ENCODE measurements around the gene AP3M1. TPM values are rescaled to one million over a fixed set of nuclear protein-coding genes. Genes with fewer than 3 reads are reported as not detected.
A peak's percentile ranks its signal among the peaks of the same experiment; 100 is the strongest.
"Not testable (repeated sequence)": the region's sequence is repeated elsewhere in the genome, so short reads cannot be mapped to it uniquely, and the experiment has no call there.

The AP3M1 gene
- total RNA-seq, 4 donors from 2014 or later, result 28.9 to 35.2 (median 32.4) TPM

DNA sequence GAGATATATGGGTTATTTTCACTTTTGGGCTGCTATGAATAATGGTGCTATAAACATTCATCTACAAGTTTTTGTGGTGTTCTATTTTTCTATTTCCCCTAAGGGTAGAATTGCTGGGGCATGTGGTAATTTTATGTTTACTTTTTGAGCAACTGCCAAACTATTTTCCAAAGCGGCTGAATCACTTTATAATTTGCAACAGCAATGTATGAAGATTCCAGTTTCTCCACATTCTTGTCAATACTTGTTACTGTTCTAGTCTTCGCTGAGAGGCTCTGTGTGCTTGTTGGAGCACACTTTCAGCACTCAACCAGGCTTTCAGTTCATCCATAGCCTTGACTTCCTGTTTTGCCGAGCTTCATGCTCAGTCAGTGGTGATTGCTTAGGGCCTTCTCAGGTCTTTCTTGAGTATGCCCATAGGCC lies 39.4 kb upstream of the AP3M1 start:
- Histone ChIP-seq H3K4me1 (peaks cover 24 to 30% of the 10 kb centered on the region in 2 donors), H3K27ac (peak overlapping the region; percentile 90 to 98 (median 92)), H3K36me3 (no peaks in the 10 kb centered on the region), H3K27me3 (no peaks in the 10 kb centered on the region), H3K4me3 (replicated peaks in 1 of 3) (no peak overlapping the region), H3K9me3 (no peaks in the 10 kb centered on the region)
- no peak for TF ChIP-seq POLR2A (IDR thresholded peaks at IDR 0.05)
- TF ChIP-seq, protein P1, sequence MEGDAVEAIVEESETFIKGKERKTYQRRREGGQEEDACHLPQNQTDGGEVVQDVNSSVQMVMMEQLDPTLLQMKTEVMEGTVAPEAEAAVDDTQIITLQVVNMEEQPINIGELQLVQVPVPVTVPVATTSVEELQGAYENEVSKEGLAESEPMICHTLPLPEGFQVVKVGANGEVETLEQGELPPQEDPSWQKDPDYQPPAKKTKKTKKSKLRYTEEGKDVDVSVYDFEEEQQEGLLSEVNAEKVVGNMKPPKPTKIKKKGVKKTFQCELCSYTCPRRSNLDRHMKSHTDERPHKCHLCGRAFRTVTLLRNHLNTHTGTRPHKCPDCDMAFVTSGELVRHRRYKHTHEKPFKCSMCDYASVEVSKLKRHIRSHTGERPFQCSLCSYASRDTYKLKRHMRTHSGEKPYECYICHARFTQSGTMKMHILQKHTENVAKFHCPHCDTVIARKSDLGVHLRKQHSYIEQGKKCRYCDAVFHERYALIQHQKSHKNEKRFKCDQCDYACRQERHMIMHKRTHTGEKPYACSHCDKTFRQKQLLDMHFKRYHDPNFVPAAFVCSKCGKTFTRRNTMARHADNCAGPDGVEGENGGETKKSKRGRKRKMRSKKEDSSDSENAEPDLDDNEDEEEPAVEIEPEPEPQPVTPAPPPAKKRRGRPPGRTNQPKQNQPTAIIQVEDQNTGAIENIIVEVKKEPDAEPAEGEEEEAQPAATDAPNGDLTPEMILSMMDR (IDR thresholded peaks at IDR 0.05), result no peak
- intact Hi-C loops (cut with DNase I), result no loop called here
- DNase-seq, result peak; percentile 69 to 71
- 4 to 16% methylated on average over 3 of the region's 3 CpGs for WGBS, 2 donors

DNA sequence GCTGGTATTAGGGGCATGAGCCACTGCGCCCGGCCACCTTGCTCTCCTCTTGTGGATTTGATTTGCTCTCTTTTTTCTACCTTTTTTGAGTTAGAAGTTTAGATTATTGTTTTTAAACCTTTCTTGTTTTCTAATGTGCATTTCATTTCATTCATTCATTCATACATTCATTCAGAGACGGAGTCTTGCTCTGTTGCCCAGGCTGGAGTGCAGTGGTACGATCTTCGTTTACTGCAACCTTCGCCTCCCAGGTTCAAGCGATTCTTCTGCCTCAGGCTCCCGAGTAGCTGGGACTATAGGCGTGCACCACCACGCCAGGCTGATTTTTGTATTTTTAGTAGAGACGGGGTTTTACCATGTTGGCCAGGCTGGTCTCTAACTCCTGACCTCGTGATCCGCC lies 38.0 kb upstream of the AP3M1 start:
- H3K27me3 ChIP-seq; DNase-seq; intact Hi-C loops (cut with DNase I); H3K4me3 ChIP-seq (replicated peaks in 1 of 3); H3K36me3 ChIP-seq; H3K9me3 ChIP-seq; H3K27ac ChIP-seq: not testable (repeated sequence)
- peaks cover 24 to 30% of the 10 kb centered on the region in 2 donors for H3K4me1 ChIP-seq
- 97% methylated on average over 13 of the region's 13 CpGs for WGBS, 2 donors

DNA sequence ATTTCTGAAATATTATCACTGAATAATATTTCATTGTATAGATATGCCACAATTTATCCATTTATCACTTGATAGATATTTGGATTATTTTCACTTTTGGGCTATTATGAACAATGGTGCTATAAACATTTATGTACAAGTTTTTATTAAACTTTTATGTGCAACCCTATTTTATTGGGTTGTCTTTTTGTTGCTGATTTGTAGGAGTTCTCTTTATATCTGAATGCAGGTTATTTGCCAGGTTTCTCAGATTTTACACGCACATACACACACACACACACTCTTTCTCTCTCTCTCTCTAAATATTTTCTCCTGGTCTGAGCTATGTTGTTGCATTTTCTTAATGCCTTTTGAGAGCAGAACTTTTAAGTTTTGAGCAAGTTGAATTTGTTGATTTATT lies 36.6 kb upstream of the AP3M1 start:
- DNase-seq, result no peak
- H3K4me1 ChIP-seq, result peaks cover 23 to 24% of the 10 kb centered on the region in 2 donors
- intact Hi-C loops (cut with DNase I), result no loop called here
- TF ChIP-seq, protein P1 (IDR thresholded peaks at IDR 0.05), result no peak
- no peak for TF ChIP-seq POLR2A (IDR thresholded peaks at IDR 0.05)
- no peaks in the 10 kb centered on the region for H3K27me3 ChIP-seq
- no peaks in the 10 kb centered on the region for H3K36me3 ChIP-seq
- H3K4me3 ChIP-seq (replicated peaks in 1 of 3), result no peak overlapping the region
- H3K27ac ChIP-seq, result peak overlapping the region in 1 of 3 donors; percentile 51
- H3K9me3 ChIP-seq, result no peaks in the 10 kb centered on the region
- WGBS, 2 donors, result 80 to 91% methylated on average over 1 of the region's 1 CpG

DNA sequence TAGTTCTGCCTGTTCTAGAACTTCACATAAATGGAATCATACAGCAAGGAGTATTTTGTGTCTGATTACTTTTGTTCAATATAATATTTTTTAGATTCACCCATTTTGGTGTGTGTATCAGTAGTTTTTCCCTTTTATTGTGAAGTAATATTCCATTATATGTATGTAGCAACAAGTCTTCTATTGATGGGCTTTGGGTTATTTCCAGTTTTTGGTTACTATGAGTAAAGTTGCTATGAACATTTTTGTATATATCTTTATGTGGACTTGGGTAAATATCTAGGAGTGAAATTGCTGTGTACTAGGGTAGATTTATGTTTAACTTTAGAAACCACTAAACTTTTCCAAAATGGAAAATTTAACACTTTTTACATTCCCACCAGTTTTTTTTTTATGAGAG lies 36.0 kb upstream of the AP3M1 start:
- TF ChIP-seq, protein P1 (IDR thresholded peaks at IDR 0.05), result no peak
- TF ChIP-seq POLR2A (IDR thresholded peaks at IDR 0.05), result no peak
- Histone ChIP-seq H3K27me3 (no peaks in the 10 kb centered on the region), H3K4me1 (peaks cover 21 to 24% of the 10 kb centered on the region in 2 donors), H3K36me3 (no peaks in the 10 kb centered on the region), H3K4me3 (replicated peaks in 1 of 3) (no peak overlapping the region), H3K9me3 (no peaks in the 10 kb centered on the region), H3K27ac (no peak overlapping the region)
- no peak for DNase-seq
- intact Hi-C loops (cut with DNase I), result no loop called here

DNA sequence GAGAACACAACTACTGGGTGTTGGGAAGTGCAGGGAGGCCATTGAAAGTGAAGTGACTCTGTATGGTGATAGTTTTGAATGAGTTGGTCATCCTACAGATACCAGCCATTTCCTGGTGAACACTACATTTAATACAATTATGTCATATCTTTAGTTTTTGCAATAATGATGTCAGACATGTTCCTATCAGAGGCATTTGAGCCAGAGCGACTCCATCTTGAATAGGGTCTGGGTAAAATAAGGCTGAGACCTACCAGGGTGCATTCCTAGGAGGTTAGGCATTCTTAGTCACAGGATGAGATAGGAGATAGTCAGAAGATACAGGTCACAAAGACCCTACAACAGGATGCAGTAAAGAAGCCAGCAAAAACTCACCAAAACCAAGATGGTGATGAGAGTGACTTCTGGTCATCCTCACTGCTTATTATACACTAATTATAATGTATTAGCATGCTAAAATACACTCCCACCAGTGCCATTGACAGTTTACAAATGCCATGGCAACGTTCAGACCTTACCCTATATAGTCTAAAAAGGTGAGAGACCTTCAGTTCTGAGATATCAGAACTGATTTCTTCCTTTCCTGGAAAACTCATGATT lies 28.6 kb upstream of the AP3M1 start:
- no peak overlapping the region for H3K27ac ChIP-seq
- H3K27me3 ChIP-seq, result no peaks in the 10 kb centered on the region
- H3K9me3 ChIP-seq, result no peaks in the 10 kb centered on the region
- TF ChIP-seq, protein P1 (IDR thresholded peaks at IDR 0.05), result no peak
- TF ChIP-seq POLR2A (IDR thresholded peaks at IDR 0.05), result no peak
- H3K36me3 ChIP-seq, result no peaks in the 10 kb centered on the region
- no peak for DNase-seq
- 94 to 100% methylated on average over 2 of the region's 2 CpGs for WGBS, 2 donors
- H3K4me3 ChIP-seq (replicated peaks in 1 of 3), result no peak overlapping the region
- intact Hi-C loops (cut with DNase I), result no loop called here
- H3K4me1 ChIP-seq, result peaks cover 0 to 7% of the 10 kb centered on the region in 2 donors

Data from thyroid gland (tissue), 4 donors.